Ovary (tissue), 3 donors: ENCODE measurements around the gene CYSTM1.

Experiments used
- POLR2A ChIP-seq: fragments of 450-650 bp; IDR thresholded peaks from one replicate; pipeline ENCODE4 v1.6.1; 2017; ENCODE audit warnings: antibody characterized with exemption, mild to moderate bottlenecking, moderate library complexity
- TF ChIP-seq, protein P1 (sequence below), 3 donors: fragments of 450-650 bp in 2 of 3; fragments of 200-600 bp in 1 of 3; IDR thresholded peaks; one replicate each; pipeline versions ENCODE4 v1.5.1 to v1.8.0; 2016 to 2022; ENCODE audit warnings: antibody characterized with exemption in 3 of 3, mild to moderate bottlenecking in 1 of 3
- donor health status: DM: no; HTN: no; CAD: no.

DNA sequence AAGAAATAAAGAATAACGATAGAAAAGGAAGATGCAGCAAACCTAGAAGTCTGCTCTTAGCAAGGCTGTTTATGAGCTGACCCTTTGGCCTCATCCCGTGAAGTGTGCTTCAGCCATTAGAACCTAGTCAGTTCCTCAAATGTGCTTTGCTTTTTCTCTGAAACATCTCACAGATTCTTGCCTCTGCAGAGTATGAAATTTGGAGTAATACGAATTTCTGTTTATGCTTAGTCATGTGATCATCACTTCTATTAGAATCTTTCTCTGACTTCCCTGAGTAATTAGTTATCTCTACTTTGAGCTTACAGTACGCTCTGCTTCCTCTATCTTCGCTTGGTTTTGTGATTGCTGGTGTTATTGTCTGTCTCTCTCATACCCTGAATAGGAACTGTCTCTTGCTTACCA lies 11.3 kb downstream of the CYSTM1 start:
- TF ChIP-seq, protein P1, sequence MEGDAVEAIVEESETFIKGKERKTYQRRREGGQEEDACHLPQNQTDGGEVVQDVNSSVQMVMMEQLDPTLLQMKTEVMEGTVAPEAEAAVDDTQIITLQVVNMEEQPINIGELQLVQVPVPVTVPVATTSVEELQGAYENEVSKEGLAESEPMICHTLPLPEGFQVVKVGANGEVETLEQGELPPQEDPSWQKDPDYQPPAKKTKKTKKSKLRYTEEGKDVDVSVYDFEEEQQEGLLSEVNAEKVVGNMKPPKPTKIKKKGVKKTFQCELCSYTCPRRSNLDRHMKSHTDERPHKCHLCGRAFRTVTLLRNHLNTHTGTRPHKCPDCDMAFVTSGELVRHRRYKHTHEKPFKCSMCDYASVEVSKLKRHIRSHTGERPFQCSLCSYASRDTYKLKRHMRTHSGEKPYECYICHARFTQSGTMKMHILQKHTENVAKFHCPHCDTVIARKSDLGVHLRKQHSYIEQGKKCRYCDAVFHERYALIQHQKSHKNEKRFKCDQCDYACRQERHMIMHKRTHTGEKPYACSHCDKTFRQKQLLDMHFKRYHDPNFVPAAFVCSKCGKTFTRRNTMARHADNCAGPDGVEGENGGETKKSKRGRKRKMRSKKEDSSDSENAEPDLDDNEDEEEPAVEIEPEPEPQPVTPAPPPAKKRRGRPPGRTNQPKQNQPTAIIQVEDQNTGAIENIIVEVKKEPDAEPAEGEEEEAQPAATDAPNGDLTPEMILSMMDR (IDR thresholded peaks at IDR 0.05) = no peak
- no peak for TF ChIP-seq POLR2A
